Measurements from ENCODE around the gene LRRC17.

LRRC17 gene

DNA sequence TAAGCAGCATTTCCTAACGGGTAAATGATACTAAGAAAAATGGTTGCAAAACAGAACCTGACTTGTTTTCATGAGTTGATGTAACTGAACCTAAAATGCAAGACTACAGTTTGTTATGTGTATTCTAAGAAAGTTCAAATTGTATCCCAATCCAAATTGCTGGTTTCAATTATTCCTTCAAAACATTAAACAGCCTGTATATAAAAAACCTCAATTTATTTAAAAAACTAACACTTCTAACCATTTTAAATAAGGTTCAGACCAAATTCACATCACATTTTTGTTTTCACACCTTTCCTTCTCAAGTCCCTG is 80.9 kb downstream of the LRRC17 start:
- TF ChIP-seq, protein P1, sequence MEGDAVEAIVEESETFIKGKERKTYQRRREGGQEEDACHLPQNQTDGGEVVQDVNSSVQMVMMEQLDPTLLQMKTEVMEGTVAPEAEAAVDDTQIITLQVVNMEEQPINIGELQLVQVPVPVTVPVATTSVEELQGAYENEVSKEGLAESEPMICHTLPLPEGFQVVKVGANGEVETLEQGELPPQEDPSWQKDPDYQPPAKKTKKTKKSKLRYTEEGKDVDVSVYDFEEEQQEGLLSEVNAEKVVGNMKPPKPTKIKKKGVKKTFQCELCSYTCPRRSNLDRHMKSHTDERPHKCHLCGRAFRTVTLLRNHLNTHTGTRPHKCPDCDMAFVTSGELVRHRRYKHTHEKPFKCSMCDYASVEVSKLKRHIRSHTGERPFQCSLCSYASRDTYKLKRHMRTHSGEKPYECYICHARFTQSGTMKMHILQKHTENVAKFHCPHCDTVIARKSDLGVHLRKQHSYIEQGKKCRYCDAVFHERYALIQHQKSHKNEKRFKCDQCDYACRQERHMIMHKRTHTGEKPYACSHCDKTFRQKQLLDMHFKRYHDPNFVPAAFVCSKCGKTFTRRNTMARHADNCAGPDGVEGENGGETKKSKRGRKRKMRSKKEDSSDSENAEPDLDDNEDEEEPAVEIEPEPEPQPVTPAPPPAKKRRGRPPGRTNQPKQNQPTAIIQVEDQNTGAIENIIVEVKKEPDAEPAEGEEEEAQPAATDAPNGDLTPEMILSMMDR (IDR thresholded peaks at IDR 0.05; ENCODE audit: insufficient read depth, missing control alignments): no peak
- DNase-seq (ENCODE audit: insufficient read length, low spot score): no peak
- no peak for FAIRE-seq

DNA sequence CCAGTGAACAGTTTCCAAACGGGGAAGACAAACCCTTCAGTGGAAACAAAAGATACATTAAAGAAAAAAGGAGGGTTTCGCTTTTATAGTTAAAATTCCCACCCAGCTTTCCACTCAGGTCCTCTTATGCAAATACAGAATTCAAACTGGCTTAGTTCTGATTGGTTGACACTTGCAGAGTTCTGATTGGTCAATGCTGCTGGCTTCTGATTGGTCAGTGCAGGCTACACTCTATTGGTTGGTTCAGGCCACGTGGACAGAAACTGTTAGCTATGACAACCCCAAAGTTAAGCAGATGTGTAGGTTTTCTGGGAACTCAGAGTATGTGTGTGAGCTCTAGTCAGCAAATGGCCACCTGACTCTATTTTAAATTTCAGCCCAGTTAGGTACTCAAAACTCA is 81.8 kb downstream of the LRRC17 start:
- FAIRE-seq (no peak), DNase-seq (ENCODE audit: insufficient read length, low spot score) (no peak)
- TF ChIP-seq, protein P1 (IDR thresholded peaks at IDR 0.05; ENCODE audit: insufficient read depth, missing control alignments): no peak
